Tibial artery (tissue), 4 donors: ENCODE measurements around the gene VWA1.

ENCODE experiments used
- DNase-seq, 2 donors: peaks; one replicate each; pipeline ENCODE4 v3.0.0-alpha.2; 2019
- H3K27ac ChIP-seq, 2 donors: fragments of 200-600 bp; sonication (generic) in 1 of 2; 1 replicate in 1 of 2; 2 replicates in 1 of 2; pipeline ENCODE4 v1.5.1; 2018 to 2019; ENCODE audit warnings: mild to moderate bottlenecking in 1 of 2
- H3K27me3 ChIP-seq, 2 donors: fragments of 200-600 bp; sonication (generic) in 1 of 2; one replicate each; pipeline versions ENCODE4 v1.5.1 to v1.6.0; 2016 to 2019
- H3K36me3 ChIP-seq, 3 donors: fragments of 200-600 bp; sonication (generic) in 2 of 3; one replicate each; pipeline ENCODE4 v1.5.1; 2016 to 2019; ENCODE audit warnings: mild to moderate bottlenecking in 2 of 3
- H3K4me1 ChIP-seq, 4 donors: fragments of 200-600 bp; sonication (generic) in 2 of 4; 1 replicate in 3 of 4; 2 replicates in 1 of 4; pipeline ENCODE4 v1.5.1; 2016 to 2019
- H3K4me3 ChIP-seq, 2 donors: fragments of 200-600 bp; sonication (generic) in 1 of 2; 1 replicate in 1 of 2; 2 replicates in 1 of 2; pipeline ENCODE4 v1.5.1; 2018 to 2019; ENCODE audit warnings: mild to moderate bottlenecking in 2 of 2
- H3K9me3 ChIP-seq, 3 donors: fragments of 200-600 bp; sonication (generic) in 1 of 3; one replicate each; pipeline ENCODE4 v1.5.1; 2016 to 2019
- intact Hi-C: fragments of 100-400 bp; cut with DNase I; formaldehyde crosslinking; loops from one replicate; pipeline ENCODE4 v1.15.0; 2023; ENCODE audit warnings: low total_unique reads
- TF ChIP-seq, protein P1 (sequence below), 2 experiments: fragments of 200-600 bp in 1 of 2; fragments of 450-650 bp in 1 of 2; IDR thresholded peaks; one replicate each; pipeline ENCODE4 v1.5.1; 2017 to 2019; ENCODE audit warnings: antibody characterized with exemption in 2 of 2, mild to moderate bottlenecking in 1 of 2, moderate library complexity in 1 of 2

The VWA1 gene

DNA sequence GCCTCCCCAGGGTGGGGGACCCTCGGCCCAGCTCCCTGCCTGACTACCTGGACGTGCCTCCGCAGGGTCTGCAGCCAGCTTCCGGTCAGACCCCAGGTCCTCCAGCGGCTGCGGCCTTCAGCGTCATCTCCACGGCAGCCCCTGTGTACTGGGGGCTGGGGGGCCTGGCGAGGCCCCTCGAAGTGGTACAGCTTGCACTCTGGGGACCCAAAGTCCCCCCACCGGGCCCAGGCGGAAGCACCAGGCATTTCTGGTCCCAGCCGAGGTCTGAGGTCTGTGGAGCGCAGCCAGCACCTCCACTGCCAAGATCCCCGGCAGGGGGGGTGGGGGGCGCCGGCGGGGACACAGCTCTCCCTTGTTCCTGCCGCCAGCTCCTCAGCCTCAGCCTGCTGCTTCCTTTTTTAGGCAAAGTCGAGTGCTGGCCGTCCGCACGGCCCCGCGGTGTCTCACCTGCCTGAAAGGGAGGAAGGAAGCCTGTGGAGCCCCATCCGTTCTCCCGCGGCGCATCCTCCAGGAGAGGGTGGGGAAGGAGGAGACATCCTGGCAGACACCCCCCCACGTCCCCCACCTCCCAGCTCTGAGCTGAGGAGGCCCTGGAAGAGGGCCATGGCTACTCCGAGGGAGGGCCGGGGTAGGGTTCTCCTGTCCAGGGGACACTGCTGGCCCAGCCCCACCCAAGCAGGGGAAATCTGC, 1.2 kb upstream of the VWA1 start:
- peaks cover 4 to 93% (median 60%) of the 10 kb centered on the region in 4 donors for H3K4me1 ChIP-seq
- H3K27me3 ChIP-seq, result peaks cover 0 to 33% of the 10 kb centered on the region in 2 donors
- TF ChIP-seq, protein P1, sequence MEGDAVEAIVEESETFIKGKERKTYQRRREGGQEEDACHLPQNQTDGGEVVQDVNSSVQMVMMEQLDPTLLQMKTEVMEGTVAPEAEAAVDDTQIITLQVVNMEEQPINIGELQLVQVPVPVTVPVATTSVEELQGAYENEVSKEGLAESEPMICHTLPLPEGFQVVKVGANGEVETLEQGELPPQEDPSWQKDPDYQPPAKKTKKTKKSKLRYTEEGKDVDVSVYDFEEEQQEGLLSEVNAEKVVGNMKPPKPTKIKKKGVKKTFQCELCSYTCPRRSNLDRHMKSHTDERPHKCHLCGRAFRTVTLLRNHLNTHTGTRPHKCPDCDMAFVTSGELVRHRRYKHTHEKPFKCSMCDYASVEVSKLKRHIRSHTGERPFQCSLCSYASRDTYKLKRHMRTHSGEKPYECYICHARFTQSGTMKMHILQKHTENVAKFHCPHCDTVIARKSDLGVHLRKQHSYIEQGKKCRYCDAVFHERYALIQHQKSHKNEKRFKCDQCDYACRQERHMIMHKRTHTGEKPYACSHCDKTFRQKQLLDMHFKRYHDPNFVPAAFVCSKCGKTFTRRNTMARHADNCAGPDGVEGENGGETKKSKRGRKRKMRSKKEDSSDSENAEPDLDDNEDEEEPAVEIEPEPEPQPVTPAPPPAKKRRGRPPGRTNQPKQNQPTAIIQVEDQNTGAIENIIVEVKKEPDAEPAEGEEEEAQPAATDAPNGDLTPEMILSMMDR (IDR thresholded peaks at IDR 0.05), result no peak
- peak; percentile 26 to 80 for DNase-seq
- intact Hi-C loops, result no loop called here
- H3K4me3 ChIP-seq, result no peak overlapping the region
- peak overlapping the region; percentile 74 to 81 for H3K27ac ChIP-seq
- peaks cover 0 to 7% (median 0%) of the 10 kb centered on the region in 3 donors for H3K36me3 ChIP-seq
- no peaks in the 10 kb centered on the region for H3K9me3 ChIP-seq

DNA sequence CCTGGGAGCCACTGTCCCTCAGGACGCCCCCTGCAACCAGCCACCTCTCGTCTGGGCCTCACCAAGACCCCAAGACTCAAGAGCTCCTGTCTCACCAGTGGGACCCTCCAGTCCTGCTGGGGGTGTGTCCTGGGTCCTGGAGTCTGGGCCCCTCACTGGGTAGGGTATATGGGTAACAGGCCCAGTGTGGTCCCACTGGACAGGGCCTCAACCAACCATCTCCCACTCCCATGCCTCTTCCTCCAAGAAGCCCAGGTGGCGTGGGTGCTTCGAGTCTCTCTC, 725 bp upstream of the VWA1 start:
- Histone ChIP-seq H3K36me3 (peaks cover 0 to 10% (median 0%) of the 10 kb centered on the region in 3 donors), H3K27me3 (peaks cover 0 to 33% of the 10 kb centered on the region in 2 donors), H3K9me3 (no peaks in the 10 kb centered on the region), H3K27ac (peak overlapping the region; percentile 74 to 81), H3K4me1 (peaks cover 4 to 89% (median 59%) of the 10 kb centered on the region in 4 donors), H3K4me3 (peak overlapping the region in 1 of 2 donors; percentile 46)
- intact Hi-C loops, result no loop called here
- peak in 1 of 2 donors; percentile 63 for DNase-seq
- TF ChIP-seq, protein P1 (IDR thresholded peaks at IDR 0.05), result no peak

- Histone ChIP-seq H3K36me3 (peaks cover 0 to 14% (median 0%) of the 10 kb centered on the region in 3 donors), H3K4me3 (peak overlapping the region; percentile 46 to 53), H3K4me1 (peaks cover 4 to 86% (median 51%) of the 10 kb centered on the region in 4 donors), H3K27ac (peak overlapping the region; percentile 34 to 74), H3K9me3 (no peaks in the 10 kb centered on the region), H3K27me3 (peaks cover 0 to 39% of the 10 kb centered on the region in 2 donors)
- DNase-seq, result peak in 1 of 2 donors; percentile 68
- TF ChIP-seq, protein P1 (IDR thresholded peaks at IDR 0.05), result no peak
- intact Hi-C loops, result no loop called here
These were observed 580 bp downstream of the VWA1 start for GRCh38 chr1:1435911-1436629.

GRCh38 chr1:1436630-1437032, 1.1 kb downstream of the VWA1 start:
- Histone ChIP-seq H3K9me3 (no peaks in the 10 kb centered on the region), H3K27ac (no peak overlapping the region), H3K4me3 (peak overlapping the region; percentile 46 to 53), H3K36me3 (peaks cover 0 to 14% (median 0%) of the 10 kb centered on the region in 3 donors), H3K4me1 (peaks cover 3 to 86% (median 46%) of the 10 kb centered on the region in 4 donors), H3K27me3 (peaks cover 0 to 41% of the 10 kb centered on the region in 2 donors)
- TF ChIP-seq, protein P1 (IDR thresholded peaks at IDR 0.05), result no peak
- no peak for DNase-seq
- intact Hi-C loops, result no loop called here

- Histone ChIP-seq H3K4me3 (no peak overlapping the region), H3K27ac (no peak overlapping the region), H3K27me3 (peaks cover 0 to 41% of the 10 kb centered on the region in 2 donors), H3K4me1 (peaks cover 0 to 80% (median 41%) of the 10 kb centered on the region in 4 donors), H3K36me3 (peaks cover 0 to 14% (median 0%) of the 10 kb centered on the region in 3 donors), H3K9me3 (no peaks in the 10 kb centered on the region)
- TF ChIP-seq, protein P1 (IDR thresholded peaks at IDR 0.05), result no peak
- no peak for DNase-seq
- intact Hi-C loops, result no loop called here
These were observed 1.8 kb downstream of the VWA1 start for GRCh38 chr1:1437033-1437903.
